Thyroid gland (tissue), 4 donors: ENCODE measurements around the gene PXDN.

Source experiments
- POLR2A ChIP-seq, 2 donors: fragments of 450-650 bp; IDR thresholded peaks; one replicate each; pipeline ENCODE4 v1.6.1; 2017; ENCODE audit warnings: antibody characterized with exemption in 2 of 2, mild to moderate bottlenecking in 2 of 2, moderate library complexity in 1 of 2
- TF ChIP-seq, protein P1 (sequence below), 6 experiments: fragments of 200-600 bp in 3 of 6; fragments of 450-650 bp in 3 of 6; sonication (generic) in 3 of 6; IDR thresholded peaks; one replicate each; pipeline ENCODE4 v1.5.1; 2016 to 2019; ENCODE audit warnings: antibody characterized with exemption in 6 of 6, mild to moderate bottlenecking in 2 of 6, inconsistent platforms in 1 of 6, moderate library complexity in 1 of 6

GRCh38 chr2:1671916-1672315 lies 72.4 kb downstream of the PXDN start:
- TF ChIP-seq, protein P1, sequence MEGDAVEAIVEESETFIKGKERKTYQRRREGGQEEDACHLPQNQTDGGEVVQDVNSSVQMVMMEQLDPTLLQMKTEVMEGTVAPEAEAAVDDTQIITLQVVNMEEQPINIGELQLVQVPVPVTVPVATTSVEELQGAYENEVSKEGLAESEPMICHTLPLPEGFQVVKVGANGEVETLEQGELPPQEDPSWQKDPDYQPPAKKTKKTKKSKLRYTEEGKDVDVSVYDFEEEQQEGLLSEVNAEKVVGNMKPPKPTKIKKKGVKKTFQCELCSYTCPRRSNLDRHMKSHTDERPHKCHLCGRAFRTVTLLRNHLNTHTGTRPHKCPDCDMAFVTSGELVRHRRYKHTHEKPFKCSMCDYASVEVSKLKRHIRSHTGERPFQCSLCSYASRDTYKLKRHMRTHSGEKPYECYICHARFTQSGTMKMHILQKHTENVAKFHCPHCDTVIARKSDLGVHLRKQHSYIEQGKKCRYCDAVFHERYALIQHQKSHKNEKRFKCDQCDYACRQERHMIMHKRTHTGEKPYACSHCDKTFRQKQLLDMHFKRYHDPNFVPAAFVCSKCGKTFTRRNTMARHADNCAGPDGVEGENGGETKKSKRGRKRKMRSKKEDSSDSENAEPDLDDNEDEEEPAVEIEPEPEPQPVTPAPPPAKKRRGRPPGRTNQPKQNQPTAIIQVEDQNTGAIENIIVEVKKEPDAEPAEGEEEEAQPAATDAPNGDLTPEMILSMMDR (IDR thresholded peaks at IDR 0.05): no peak
- no peak for TF ChIP-seq POLR2A (IDR thresholded peaks at IDR 0.05)
